Body of pancreas (tissue), 4 donors: ENCODE data around the gene LEMD2.

Experiments used
- CTCF ChIP-seq, 7 experiments: fragments of 450-650 bp in 4 of 7; fragments of 200-600 bp in 3 of 7; sonication (generic) in 3 of 7; IDR thresholded peaks; one replicate each; pipeline ENCODE4 v1.5.1; 2016 to 2019; ENCODE audit warnings: antibody characterized with exemption in 7 of 7
- POLR2A ChIP-seq, 3 donors: fragments of 450-650 bp; IDR thresholded peaks; one replicate each; pipeline ENCODE4 v1.6.1; 2016; ENCODE audit warnings: antibody characterized with exemption in 3 of 3, mild to moderate bottlenecking in 2 of 3

DNA sequence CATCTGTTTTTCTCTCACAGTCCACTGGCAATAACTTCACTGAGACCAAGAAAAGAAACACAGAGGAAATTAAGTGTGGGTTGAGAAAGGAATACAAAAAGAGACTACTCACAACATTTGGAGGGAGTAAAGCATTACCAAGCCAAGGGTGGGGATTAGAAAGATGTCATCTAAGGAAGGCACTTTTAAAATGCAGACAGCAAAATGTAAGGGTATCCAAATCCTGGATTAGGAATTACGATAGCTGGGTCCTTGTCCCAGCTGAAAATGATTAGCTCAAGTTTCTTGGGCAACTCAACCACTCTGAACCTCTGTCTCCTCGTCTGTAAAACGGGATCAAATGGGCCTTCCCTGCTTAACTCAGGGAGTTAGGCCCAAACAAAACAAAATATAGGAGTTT lies 2.2 kb downstream of the LEMD2 start:
- TF ChIP-seq CTCF (IDR thresholded peaks at IDR 0.05) (no peak), POLR2A (IDR thresholded peaks at IDR 0.05) (no peak)
